Nephron progenitor cell (in vitro differentiated cells): ENCODE measurements around the gene SNX13.
A peak's percentile ranks its signal among the peaks of the same experiment; 100 is the strongest.

ENCODE experiments used
- DNase-seq: peaks from one replicate; pipeline ENCODE4 v3.0.0; 2021
- H3K27ac Mint-ChIP-seq: 2 replicates; pipeline ENCODE4 v1.8.0; 2021; ENCODE audit warnings: mild to moderate bottlenecking, moderate library complexity, mixed read lengths
- H3K27me3 Mint-ChIP-seq: 2 replicates; pipeline ENCODE4 v1.8.0; 2021; ENCODE audit warnings: mild to moderate bottlenecking, low read depth, mixed read lengths; ENCODE audit not compliant: poor library complexity
- H3K36me3 Mint-ChIP-seq: 2 replicates; pipeline ENCODE4 v1.8.0; 2021; ENCODE audit warnings: low read depth, mixed read lengths
- H3K4me1 Mint-ChIP-seq: 2 replicates; pipeline ENCODE4 v1.8.0; 2021; ENCODE audit warnings: mixed read lengths
- H3K4me3 Mint-ChIP-seq: 2 replicates; pipeline ENCODE4 v1.8.0; 2021; ENCODE audit warnings: mild to moderate bottlenecking, moderate library complexity, mixed read lengths
- H3K9me3 Mint-ChIP-seq: 2 replicates; pipeline ENCODE4 v1.8.0; 2021; ENCODE audit warnings: mild to moderate bottlenecking, moderate library complexity, mixed read lengths
- TF ChIP-seq, protein P1 (sequence below): fragments of 200-600 bp; sonication (generic); IDR thresholded peaks from 2 replicates; pipeline ENCODE4 v1.5.0; 2021; ENCODE audit warnings: antibody characterized with exemption

SNX13 gene

DNA sequence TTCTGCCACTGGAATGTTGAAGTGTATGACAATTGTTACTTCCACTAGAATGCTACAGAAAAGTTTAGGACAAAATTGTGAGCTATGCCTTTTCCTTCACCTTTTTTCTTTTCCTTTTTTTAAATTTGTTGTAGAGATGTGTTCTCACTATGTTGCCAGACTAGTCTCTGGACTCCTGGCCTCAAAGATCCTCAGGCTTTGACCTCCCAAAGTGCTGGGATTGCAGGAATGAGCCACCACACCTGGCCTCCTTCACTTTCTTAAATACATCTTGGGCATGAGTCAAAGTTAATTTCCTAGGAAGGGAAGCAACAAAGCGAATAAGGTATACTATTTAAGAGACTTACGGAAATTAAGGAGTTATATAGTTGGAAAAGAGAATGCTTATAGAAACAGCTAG is 2.7 kb upstream of the SNX13 start:
- DNase-seq, result no peak
- H3K4me3 Mint-ChIP-seq, result no peak overlapping the region
- TF ChIP-seq, protein P1, sequence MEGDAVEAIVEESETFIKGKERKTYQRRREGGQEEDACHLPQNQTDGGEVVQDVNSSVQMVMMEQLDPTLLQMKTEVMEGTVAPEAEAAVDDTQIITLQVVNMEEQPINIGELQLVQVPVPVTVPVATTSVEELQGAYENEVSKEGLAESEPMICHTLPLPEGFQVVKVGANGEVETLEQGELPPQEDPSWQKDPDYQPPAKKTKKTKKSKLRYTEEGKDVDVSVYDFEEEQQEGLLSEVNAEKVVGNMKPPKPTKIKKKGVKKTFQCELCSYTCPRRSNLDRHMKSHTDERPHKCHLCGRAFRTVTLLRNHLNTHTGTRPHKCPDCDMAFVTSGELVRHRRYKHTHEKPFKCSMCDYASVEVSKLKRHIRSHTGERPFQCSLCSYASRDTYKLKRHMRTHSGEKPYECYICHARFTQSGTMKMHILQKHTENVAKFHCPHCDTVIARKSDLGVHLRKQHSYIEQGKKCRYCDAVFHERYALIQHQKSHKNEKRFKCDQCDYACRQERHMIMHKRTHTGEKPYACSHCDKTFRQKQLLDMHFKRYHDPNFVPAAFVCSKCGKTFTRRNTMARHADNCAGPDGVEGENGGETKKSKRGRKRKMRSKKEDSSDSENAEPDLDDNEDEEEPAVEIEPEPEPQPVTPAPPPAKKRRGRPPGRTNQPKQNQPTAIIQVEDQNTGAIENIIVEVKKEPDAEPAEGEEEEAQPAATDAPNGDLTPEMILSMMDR, result no peak
- no peaks in the 10 kb centered on the region for H3K36me3 Mint-ChIP-seq
- H3K27ac Mint-ChIP-seq, result no peak overlapping the region
- no peaks in the 10 kb centered on the region for H3K9me3 Mint-ChIP-seq
- H3K27me3 Mint-ChIP-seq, result peaks cover 11% of the 10 kb centered on the region
- peaks cover 27% of the 10 kb centered on the region for H3K4me1 Mint-ChIP-seq

DNA sequence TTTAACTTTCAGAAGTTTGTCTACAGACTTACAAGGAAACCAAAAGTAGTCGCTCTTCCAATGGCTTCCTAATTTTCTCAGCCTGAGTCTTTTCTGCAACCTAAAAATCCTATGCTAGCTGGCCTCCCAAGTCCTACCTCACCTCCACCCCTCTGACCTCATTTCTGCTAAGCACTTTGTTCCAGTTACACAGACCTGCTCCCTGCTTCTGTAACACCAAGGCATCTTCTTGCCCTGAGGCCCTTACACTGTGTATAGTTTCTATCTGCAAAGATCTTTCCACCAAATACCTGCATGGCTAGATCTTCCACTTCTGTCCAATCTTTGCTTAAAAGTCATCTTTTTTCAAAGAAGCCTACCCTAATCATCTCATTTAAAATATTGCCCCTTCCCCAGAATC is 1.9 kb upstream of the SNX13 start:
- Mint-ChIP-seq H3K4me1 (peaks cover 35% of the 10 kb centered on the region), H3K4me3 (peak overlapping the region; percentile 100), H3K9me3 (no peaks in the 10 kb centered on the region), H3K36me3 (no peaks in the 10 kb centered on the region), H3K27ac (no peak overlapping the region), H3K27me3 (peaks cover 11% of the 10 kb centered on the region)
- TF ChIP-seq, protein P1, result no peak
- DNase-seq, result no peak

DNA sequence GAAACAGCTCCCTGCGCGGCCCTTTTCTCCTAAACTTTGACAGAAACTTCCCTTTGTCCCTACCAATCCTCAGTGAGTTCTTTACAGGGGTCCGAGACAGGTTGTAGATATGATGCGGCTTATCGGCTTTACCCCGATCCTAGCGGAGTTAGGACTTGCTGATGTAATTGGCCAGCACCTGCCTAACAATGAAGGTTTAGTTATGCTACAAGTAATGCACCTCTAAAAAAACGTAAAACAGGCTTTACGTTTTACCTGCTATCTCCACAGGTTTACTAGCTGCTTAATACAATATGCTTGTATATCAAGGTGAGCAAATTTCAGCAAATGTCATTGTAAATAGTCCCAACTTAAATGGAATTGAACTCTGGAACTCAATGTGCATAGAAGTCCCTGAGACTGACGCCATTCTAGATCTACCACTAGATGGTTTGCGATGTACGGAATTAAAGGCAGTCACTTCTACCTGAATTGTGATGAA is 697 bp upstream of the SNX13 start:
- H3K9me3 Mint-ChIP-seq, result no peaks in the 10 kb centered on the region
- peaks cover 40% of the 10 kb centered on the region for H3K4me1 Mint-ChIP-seq
- H3K27me3 Mint-ChIP-seq, result peaks cover 11% of the 10 kb centered on the region
- TF ChIP-seq, protein P1, result no peak
- H3K4me3 Mint-ChIP-seq, result peak overlapping the region; percentile 100
- H3K36me3 Mint-ChIP-seq, result no peaks in the 10 kb centered on the region
- DNase-seq, result no peak
- peak overlapping the region; percentile 99 for H3K27ac Mint-ChIP-seq

DNA sequence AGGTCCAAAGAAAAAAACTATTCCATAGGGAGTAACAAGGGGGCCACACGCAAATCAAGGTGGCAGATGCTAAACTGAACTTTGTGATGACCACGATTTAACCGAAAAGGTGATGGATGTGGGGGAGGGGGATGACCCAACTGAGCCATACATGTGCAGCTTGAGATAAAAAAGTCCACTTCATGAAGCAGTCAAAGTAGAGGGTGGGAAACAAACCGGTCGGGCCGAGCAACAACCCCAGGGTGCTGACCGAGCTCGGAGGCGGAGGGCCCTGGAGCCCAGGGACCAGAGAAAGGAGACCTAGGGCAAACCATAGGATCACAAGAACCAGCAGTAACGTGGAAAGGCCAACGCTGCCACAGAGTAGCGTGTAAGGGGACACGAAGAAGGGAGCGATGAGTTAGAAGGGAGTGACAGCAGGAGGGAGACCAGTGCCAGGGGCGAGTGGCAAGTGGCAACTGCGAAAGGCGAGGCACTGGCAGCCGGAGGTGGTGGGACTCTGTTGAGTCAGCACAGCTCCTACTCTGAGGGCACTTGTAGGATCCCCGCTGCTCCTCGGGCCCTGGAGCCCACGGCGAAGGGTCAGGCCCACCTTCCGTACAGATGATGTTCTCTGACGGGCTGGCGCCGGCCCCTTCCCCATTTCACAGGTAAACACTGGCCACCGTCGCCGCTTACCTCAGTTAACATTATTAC is 540 bp downstream of the SNX13 start:
- H3K4me1 Mint-ChIP-seq, result peaks cover 40% of the 10 kb centered on the region
- peak overlapping the region; percentile 100 for H3K4me3 Mint-ChIP-seq
- DNase-seq, result peak; percentile 49
- peaks cover 6% of the 10 kb centered on the region for H3K27me3 Mint-ChIP-seq
- H3K36me3 Mint-ChIP-seq, result peaks cover 5% of the 10 kb centered on the region
- H3K9me3 Mint-ChIP-seq, result no peaks in the 10 kb centered on the region
- peak overlapping the region; percentile 99 for H3K27ac Mint-ChIP-seq
- TF ChIP-seq, protein P1, result no peak

GRCh38 chr7:17939211-17939605 is 1.1 kb downstream of the SNX13 start:
- Mint-ChIP-seq H3K27me3 (peaks cover 8% of the 10 kb centered on the region), H3K4me1 (peaks cover 40% of the 10 kb centered on the region), H3K4me3 (peak overlapping the region; percentile 100), H3K27ac (peak overlapping the region; percentile 99), H3K36me3 (peaks cover 5% of the 10 kb centered on the region), H3K9me3 (no peaks in the 10 kb centered on the region)
- DNase-seq, result no peak
- TF ChIP-seq, protein P1, result no peak
